GM03348 (cell line): ENCODE results near the gene ACADVL.
A peak's percentile ranks its signal among the peaks of the same experiment; 100 is the strongest.

Source experiments
- DNase-seq: peaks from one replicate; pipeline ENCODE4 v3.0.0; 2012; ENCODE audit warnings: low spot score

The ACADVL gene

GRCh38 chr17:7251661-7252175 lies 32.0 kb downstream of the ACADVL start, which contains the start of gene CTDNEP1:
Gene CTDNEP1 (minus strand): TSS chr17:7251734. CDS start chr17:7251296, 438 bp downstream.
- DNase-seq, result peak; percentile 97

- DNase-seq, result peak; percentile 93
Observed at GRCh38 chr17:7252176-7253043, 32.7 kb downstream of the ACADVL start, which contains the start of gene ELP5. Gene ELP5 (plus strand): TSS chr17:7252215. CDS start chr17:7252551, 336 bp downstream.

GRCh38 chr17:7253082-7253481 lies 33.3 kb downstream of the ACADVL start:
- DNase-seq, result no peak

GRCh38 chr17:7254511-7254910 lies 34.8 kb downstream of the ACADVL start:
- DNase-seq, result no peak

GRCh38 chr17:7256766-7257456 lies 37.2 kb downstream of the ACADVL start:
- DNase-seq, result no peak

GRCh38 chr17:7258731-7259554 lies 39.2 kb downstream of the ACADVL start:
- DNase-seq, result no peak

- DNase-seq, result no peak
Observed at GRCh38 chr17:7259555-7259889, 39.8 kb downstream of the ACADVL start.

- no peak for DNase-seq
Observed at GRCh38 chr17:7260151-7260550, 40.4 kb downstream of the ACADVL start.

GRCh38 chr17:7260651-7261378 lies 41.1 kb downstream of the ACADVL start:
- DNase-seq, result peak; percentile 51

GRCh38 chr17:7261379-7262191 lies 41.8 kb downstream of the ACADVL start:
- DNase-seq, result peak; percentile 40

- DNase-seq, result no peak
Observed at GRCh38 chr17:7262192-7262934, 42.6 kb downstream of the ACADVL start, which contains the start of gene CLDN7. Gene CLDN7 (minus strand): TSS chr17:7262478. CDS start chr17:7262043, 435 bp downstream.

- DNase-seq, result no peak
Observed at GRCh38 chr17:7262935-7263800, 43.4 kb downstream of the ACADVL start.

- DNase-seq, result no peak
Observed at GRCh38 chr17:7263801-7264078, 44.0 kb downstream of the ACADVL start.

- no peak for DNase-seq
Observed at GRCh38 chr17:7266784-7267183, 47.0 kb downstream of the ACADVL start.
